GM19324 (cell line): ENCODE data around the gene SLC44A5.
"Not testable (repeated sequence)": the region's sequence is repeated elsewhere in the genome, so short reads cannot be mapped to it uniquely, and the experiment has no call there.

ENCODE experiments used
- ATAC-seq: cut with Tn5 transposase; IDR thresholded peaks from one replicate; pipeline ENCODE4 v1.9.1; 2021; ENCODE audit warnings: mild to moderate bottlenecking, moderate library complexity; ENCODE audit not compliant: unreplicated experiment, low FRiP score

The SLC44A5 gene

GRCh38 chr1:75593457-75593856 lies 17.5 kb downstream of the SLC44A5 start:
- ATAC-seq = not testable (repeated sequence)

GRCh38 chr1:75589637-75590036 lies 21.3 kb downstream of the SLC44A5 start:
- no peak for ATAC-seq

GRCh38 chr1:75588779-75589475 lies 22.0 kb downstream of the SLC44A5 start:
- no peak for ATAC-seq

- no peak for ATAC-seq
Observed at GRCh38 chr1:75587692-75588091, 23.2 kb downstream of the SLC44A5 start.

GRCh38 chr1:75583282-75583681 lies 27.6 kb downstream of the SLC44A5 start:
- ATAC-seq = no peak

- ATAC-seq = no peak
Observed at GRCh38 chr1:75582725-75583261, 28.1 kb downstream of the SLC44A5 start.

- no peak for ATAC-seq
Observed at GRCh38 chr1:75579046-75579445, 31.9 kb downstream of the SLC44A5 start.

GRCh38 chr1:75575837-75576236 lies 35.1 kb downstream of the SLC44A5 start:
- ATAC-seq = no peak

GRCh38 chr1:75567191-75567590 lies 43.7 kb downstream of the SLC44A5 start:
- no peak for ATAC-seq

- ATAC-seq = no peak
Observed at GRCh38 chr1:75559800-75560199, 51.1 kb downstream of the SLC44A5 start.

- no peak for ATAC-seq
Observed at GRCh38 chr1:75559136-75559535, 51.8 kb downstream of the SLC44A5 start.

GRCh38 chr1:75554870-75555269 lies 56.0 kb downstream of the SLC44A5 start:
- no peak for ATAC-seq

- no peak for ATAC-seq
Observed at GRCh38 chr1:75554181-75554580, 56.7 kb downstream of the SLC44A5 start.

- no peak for ATAC-seq
Observed at GRCh38 chr1:75550559-75550958, 60.4 kb downstream of the SLC44A5 start.

GRCh38 chr1:75548721-75549480 lies 62.0 kb downstream of the SLC44A5 start:
- ATAC-seq = no peak

- ATAC-seq = no peak
Observed at GRCh38 chr1:75543705-75544104, 67.2 kb downstream of the SLC44A5 start.

GRCh38 chr1:75542818-75543570 lies 67.9 kb downstream of the SLC44A5 start:
- no peak for ATAC-seq

- ATAC-seq = no peak
Observed at GRCh38 chr1:75539230-75540116, 71.4 kb downstream of the SLC44A5 start.

GRCh38 chr1:75533085-75533484 lies 77.8 kb downstream of the SLC44A5 start:
- no peak for ATAC-seq

- ATAC-seq = no peak
Observed at GRCh38 chr1:75531570-75531969, 79.3 kb downstream of the SLC44A5 start.
